ENCODE data around the gene SPACDR. TPM values are rescaled to one million over a fixed set of nuclear protein-coding genes. Genes with fewer than 3 reads are reported as not detected.
A peak's percentile ranks its signal among the peaks of the same experiment; 100 is the strongest.
"Not testable (repeated sequence)": the region's sequence is repeated elsewhere in the genome, so short reads cannot be mapped to it uniquely, and the experiment has no call there.

The SPACDR gene
- total and polyA plus RNA-seq, 5 donors from 2014 or later, result 0.32 to 3.7 (median 0.32) TPM; not detected in 2

DNA sequence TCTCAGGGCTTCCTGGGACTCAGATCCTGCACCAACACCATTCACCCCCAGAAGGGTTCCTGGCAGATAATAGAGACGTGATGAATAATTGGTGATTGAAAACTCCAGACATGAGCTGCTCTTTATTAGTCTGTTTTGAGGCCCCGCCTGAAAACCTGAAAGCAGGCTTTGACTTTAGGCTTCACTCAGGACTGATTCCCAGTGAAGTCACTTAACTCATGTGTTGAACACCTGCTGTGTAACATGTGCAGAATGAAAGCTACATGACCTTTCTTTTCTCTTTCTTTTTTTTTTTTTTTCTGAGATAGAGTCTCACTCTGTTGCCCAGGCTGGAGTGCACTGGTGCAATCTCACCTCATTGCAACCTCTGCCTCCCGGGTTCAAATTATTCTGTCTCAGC, 8.9 kb downstream of the SPACDR start:
- Histone ChIP-seq H3K4me3 (ENCODE audit: low read depth, low read length) (no peak overlapping the region), H3K4me1 (ENCODE audit: control insufficient read depth, insufficient read depth, low read length, poor library complexity, severe bottlenecking) (peaks cover 6% of the 10 kb centered on the region), H3K36me3 (ENCODE audit: control insufficient read depth, insufficient read depth, low read length) (peaks cover 4% of the 10 kb centered on the region), H3K9me3 (ENCODE audit: control insufficient read depth in 2 of 2, low read length in 2 of 2) (no peaks in the 10 kb centered on the region), H3K27ac (ENCODE audit: insufficient read depth, low read length, poor library complexity, severe bottlenecking) (no peak overlapping the region), H3K27me3 (ENCODE audit: control insufficient read depth, insufficient read depth, low read length) (no peaks in the 10 kb centered on the region)
- Mint-ChIP-seq H3K27ac (peak overlapping the region in 1 of 3 donors; percentile 90), H3K4me1 (peaks cover 0 to 21% (median 8%) of the 10 kb centered on the region in 4 donors), H3K4me3 (peak overlapping the region in 1 of 4 donors; percentile 38), H3K36me3 (peaks cover 4% of the 10 kb centered on the region), H3K27me3 (no peaks in the 10 kb centered on the region), H3K9me3 (no peaks in the 10 kb centered on the region)
- ATAC-seq (ENCODE audit: low read depth in 2 of 2) (no peak), DNase-seq (no peak)

DNA sequence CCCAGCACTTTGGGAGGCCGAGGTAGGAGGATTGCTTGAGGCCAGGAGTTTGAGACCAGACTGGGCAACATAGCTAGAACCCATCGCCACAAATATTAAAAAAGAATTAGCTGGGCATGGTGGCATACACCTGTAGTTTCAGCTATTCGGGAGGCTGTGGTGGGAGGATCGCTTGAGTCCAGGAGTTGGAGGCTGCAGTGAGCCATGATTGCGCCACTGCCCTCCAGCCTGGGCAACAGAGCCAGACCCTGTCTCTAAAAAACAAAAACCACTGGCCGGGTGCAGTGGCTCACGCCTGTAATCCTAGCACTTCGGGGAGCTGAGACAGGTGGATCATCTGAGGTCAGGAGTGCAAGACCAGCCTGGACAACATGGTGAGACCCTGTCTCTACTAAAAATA, 10.2 kb downstream of the SPACDR start:
- peaks cover 0 to 21% (median 8%) of the 10 kb centered on the region in 4 donors for H3K4me1 Mint-ChIP-seq
- H3K36me3 Mint-ChIP-seq; H3K27ac Mint-ChIP-seq; H3K9me3 Mint-ChIP-seq; H3K4me3 ChIP-seq (ENCODE audit: low read depth, low read length); ATAC-seq (ENCODE audit: low read depth in 2 of 2); H3K9me3 ChIP-seq (ENCODE audit: control insufficient read depth in 2 of 2, low read length in 2 of 2); DNase-seq; H3K27me3 Mint-ChIP-seq; H3K36me3 ChIP-seq (ENCODE audit: control insufficient read depth, insufficient read depth, low read length); H3K4me1 ChIP-seq (ENCODE audit: control insufficient read depth, insufficient read depth, low read length, poor library complexity, severe bottlenecking); H3K27me3 ChIP-seq (ENCODE audit: control insufficient read depth, insufficient read depth, low read length); H3K27ac ChIP-seq (ENCODE audit: insufficient read depth, low read length, poor library complexity, severe bottlenecking); H3K4me3 Mint-ChIP-seq: not testable (repeated sequence)

DNA sequence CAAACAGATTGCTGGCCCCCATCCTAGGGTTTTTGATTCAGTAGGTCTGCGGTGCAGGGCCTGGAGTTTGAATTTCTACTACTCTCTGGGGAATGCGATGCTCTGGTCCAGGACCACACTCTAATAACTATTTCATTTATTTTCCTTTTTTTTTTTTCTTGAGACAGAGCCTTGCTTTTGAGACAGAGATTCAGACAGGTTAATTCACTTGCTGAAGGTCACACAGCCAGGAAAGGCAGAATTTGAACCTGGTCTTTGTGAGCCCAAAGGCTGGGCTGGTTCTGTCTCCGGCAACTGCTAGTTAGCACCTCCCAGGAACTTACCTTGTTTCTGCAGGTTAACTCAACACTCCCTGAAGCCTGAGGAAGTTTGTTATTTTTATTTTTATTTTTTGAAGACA, 11.5 kb downstream of the SPACDR start:
- H3K27ac Mint-ChIP-seq, result no peak overlapping the region
- Histone ChIP-seq H3K4me1 (ENCODE audit: control insufficient read depth, insufficient read depth, low read length, poor library complexity, severe bottlenecking) (peaks cover 7% of the 10 kb centered on the region), H3K9me3 (ENCODE audit: control insufficient read depth in 2 of 2, low read length in 2 of 2) (no peaks in the 10 kb centered on the region), H3K27me3 (ENCODE audit: control insufficient read depth, insufficient read depth, low read length) (no peaks in the 10 kb centered on the region), H3K27ac (ENCODE audit: insufficient read depth, low read length, poor library complexity, severe bottlenecking) (no peak overlapping the region), H3K36me3 (ENCODE audit: control insufficient read depth, insufficient read depth, low read length) (no peaks in the 10 kb centered on the region), H3K4me3 (ENCODE audit: low read depth, low read length) (no peak overlapping the region)
- H3K4me3 Mint-ChIP-seq, result no peak overlapping the region
- H3K4me1 Mint-ChIP-seq, result peaks cover 0 to 21% (median 8%) of the 10 kb centered on the region in 4 donors
- DNase-seq (no peak), ATAC-seq (ENCODE audit: low read depth in 2 of 2) (no peak)
- H3K36me3 Mint-ChIP-seq, result peaks cover 4% of the 10 kb centered on the region
- no peaks in the 10 kb centered on the region for H3K9me3 Mint-ChIP-seq
- no peaks in the 10 kb centered on the region for H3K27me3 Mint-ChIP-seq

DNA sequence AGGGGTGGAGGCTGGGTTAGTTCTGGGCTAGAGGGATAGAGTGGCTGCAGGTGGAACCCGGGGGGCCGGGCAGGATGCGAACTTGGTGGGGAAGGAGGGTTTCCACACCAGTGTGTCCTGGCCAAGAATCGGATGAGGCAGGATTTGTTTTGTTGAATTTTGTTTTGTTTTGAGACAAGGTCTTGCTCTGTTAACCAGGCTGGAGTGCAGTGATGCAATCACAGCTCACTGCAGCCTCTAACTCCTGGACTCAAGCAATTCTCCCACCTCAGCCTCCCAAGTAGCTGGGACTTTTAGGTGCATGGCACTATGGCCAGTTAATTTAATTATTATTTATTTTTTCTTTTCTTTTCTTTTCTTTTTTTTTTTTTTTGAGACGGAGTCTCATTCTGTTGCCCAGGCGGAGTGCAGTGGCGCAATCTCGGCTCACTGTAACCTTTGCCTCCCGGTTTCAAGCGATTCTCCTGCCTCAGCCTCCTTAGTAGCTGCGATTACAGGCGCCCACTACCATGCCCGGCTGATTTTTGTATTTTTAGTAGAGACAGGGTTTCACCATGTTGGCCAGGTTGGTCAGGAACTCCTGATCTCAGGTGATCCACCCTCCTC, 14.8 kb downstream of the SPACDR start:
- Histone ChIP-seq H3K4me3 (ENCODE audit: low read depth, low read length) (no peak overlapping the region), H3K27me3 (ENCODE audit: control insufficient read depth, insufficient read depth, low read length) (no peaks in the 10 kb centered on the region), H3K4me1 (ENCODE audit: control insufficient read depth, insufficient read depth, low read length, poor library complexity, severe bottlenecking) (peaks cover 7% of the 10 kb centered on the region), H3K9me3 (ENCODE audit: control insufficient read depth in 2 of 2, low read length in 2 of 2) (no peaks in the 10 kb centered on the region), H3K27ac (ENCODE audit: insufficient read depth, low read length, poor library complexity, severe bottlenecking) (no peak overlapping the region), H3K36me3 (ENCODE audit: control insufficient read depth, insufficient read depth, low read length) (no peaks in the 10 kb centered on the region)
- Mint-ChIP-seq H3K27me3 (no peaks in the 10 kb centered on the region), H3K36me3 (no peaks in the 10 kb centered on the region), H3K4me1 (peaks cover 0 to 19% (median 5%) of the 10 kb centered on the region in 4 donors), H3K4me3 (no peak overlapping the region), H3K9me3 (no peaks in the 10 kb centered on the region), H3K27ac (no peak overlapping the region)
- no peak for DNase-seq
- ATAC-seq (ENCODE audit: low read depth in 2 of 2), result no peak

DNA sequence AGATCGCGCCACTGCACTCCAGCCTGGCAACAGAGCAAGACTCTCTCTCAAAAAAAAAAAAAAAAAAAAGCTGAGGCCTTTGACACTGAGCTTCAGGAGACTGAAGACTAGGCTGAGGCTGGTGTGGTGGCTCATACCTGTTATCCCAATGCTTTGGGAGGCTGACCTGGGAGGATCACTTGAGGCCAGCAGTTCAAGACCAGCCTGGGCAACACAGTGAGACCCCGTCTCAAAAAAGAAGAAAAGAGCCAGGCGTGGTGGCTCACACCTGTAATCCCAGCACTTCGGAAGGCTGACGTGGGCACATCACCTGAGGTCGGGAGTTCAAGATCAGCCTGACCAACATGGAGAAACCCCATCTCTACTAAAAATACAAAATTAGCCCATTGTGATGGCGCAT, 16.7 kb downstream of the SPACDR start:
- not testable (repeated sequence) for DNase-seq; H3K27me3 ChIP-seq (ENCODE audit: control insufficient read depth, insufficient read depth, low read length); H3K4me1 ChIP-seq (ENCODE audit: control insufficient read depth, insufficient read depth, low read length, poor library complexity, severe bottlenecking); ATAC-seq (ENCODE audit: low read depth in 2 of 2); H3K36me3 ChIP-seq (ENCODE audit: control insufficient read depth, insufficient read depth, low read length); H3K9me3 ChIP-seq (ENCODE audit: control insufficient read depth in 2 of 2, low read length in 2 of 2); H3K27me3 Mint-ChIP-seq; H3K9me3 Mint-ChIP-seq; H3K4me3 ChIP-seq (ENCODE audit: low read depth, low read length); H3K27ac ChIP-seq (ENCODE audit: insufficient read depth, low read length, poor library complexity, severe bottlenecking); H3K36me3 Mint-ChIP-seq; H3K4me3 Mint-ChIP-seq; H3K27ac Mint-ChIP-seq
- H3K4me1 Mint-ChIP-seq, result peaks cover 0 to 23% (median 5%) of the 10 kb centered on the region in 4 donors

DNA sequence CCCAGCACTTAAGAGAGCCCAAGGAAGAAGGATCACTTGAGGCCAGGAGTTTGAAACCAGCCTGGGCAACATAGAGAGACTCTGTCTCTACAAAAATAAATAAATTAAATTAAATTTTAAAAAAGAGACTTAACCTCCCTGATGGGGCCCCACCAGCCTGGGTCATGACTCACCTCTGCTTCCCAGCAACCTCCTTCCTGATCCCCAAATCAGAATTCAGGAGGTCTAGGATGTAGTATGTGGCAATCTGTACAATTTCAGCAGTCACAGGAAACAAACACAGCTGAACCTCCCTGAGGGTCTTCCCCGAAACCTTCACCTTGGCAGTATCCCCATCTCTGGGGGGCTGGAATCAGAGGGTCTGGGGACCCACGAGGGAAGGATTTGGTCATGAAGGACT, 18.0 kb downstream of the SPACDR start:
- Histone ChIP-seq H3K27me3 (ENCODE audit: control insufficient read depth, insufficient read depth, low read length) (no peaks in the 10 kb centered on the region), H3K4me3 (ENCODE audit: low read depth, low read length) (no peak overlapping the region), H3K9me3 (ENCODE audit: control insufficient read depth in 2 of 2, low read length in 2 of 2) (no peaks in the 10 kb centered on the region), H3K4me1 (ENCODE audit: control insufficient read depth, insufficient read depth, low read length, poor library complexity, severe bottlenecking) (peaks cover 7% of the 10 kb centered on the region), H3K36me3 (ENCODE audit: control insufficient read depth, insufficient read depth, low read length) (no peaks in the 10 kb centered on the region), H3K27ac (ENCODE audit: insufficient read depth, low read length, poor library complexity, severe bottlenecking) (no peak overlapping the region)
- Mint-ChIP-seq H3K4me3 (no peak overlapping the region), H3K9me3 (no peaks in the 10 kb centered on the region), H3K27me3 (no peaks in the 10 kb centered on the region), H3K27ac (peak overlapping the region in 1 of 3 donors; percentile 67), H3K36me3 (no peaks in the 10 kb centered on the region), H3K4me1 (peaks cover 0 to 23% (median 5%) of the 10 kb centered on the region in 4 donors)
- ATAC-seq (ENCODE audit: low read depth in 2 of 2) (no peak), DNase-seq (no peak)

DNA sequence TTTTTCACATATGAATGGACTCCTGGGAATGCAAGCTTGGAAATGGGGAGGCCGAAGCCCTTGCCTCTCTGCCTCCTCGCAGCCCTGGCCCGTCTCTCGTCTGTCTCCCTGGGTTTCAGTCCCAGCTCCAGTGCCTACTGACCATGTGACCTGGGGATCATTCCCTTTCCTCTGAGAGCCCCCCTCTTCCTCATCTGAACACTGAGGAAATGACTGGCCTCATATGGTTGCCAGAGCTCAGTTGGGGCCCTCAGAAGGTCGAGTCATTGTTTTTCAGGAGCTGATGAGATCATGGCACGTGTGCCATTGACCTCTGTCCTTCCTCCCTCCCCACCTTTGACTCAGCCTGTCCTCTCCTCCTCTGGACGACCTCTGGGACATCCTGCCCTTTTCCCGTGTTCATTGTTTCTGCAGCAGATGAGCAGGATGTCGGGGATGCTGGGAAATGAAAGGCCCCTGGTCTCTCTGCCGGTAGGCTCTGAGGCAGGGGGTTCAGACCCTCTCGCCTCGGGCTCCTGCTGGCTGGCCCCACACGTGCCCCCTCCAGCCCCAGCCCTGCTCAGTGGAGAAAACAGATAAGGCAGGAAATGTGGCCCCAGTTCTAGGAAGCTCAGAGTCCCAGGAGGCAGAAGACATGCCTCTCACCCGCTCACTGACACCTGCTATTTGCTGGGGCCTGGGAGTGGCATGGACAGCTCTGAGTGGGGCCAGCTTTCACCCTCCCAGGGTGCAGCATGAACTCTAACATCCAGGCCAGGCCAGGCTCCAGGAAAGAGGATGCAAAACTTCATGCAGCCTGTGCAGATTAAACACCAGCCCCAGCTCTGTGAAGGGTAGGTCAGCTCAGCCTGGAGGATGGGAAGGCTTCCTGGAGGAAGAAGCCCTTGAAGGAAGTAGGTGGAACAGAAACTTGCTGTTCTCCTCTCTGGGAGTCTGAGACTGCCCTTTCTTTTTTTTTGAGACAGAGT, 19.5 kb downstream of the SPACDR start:
- Mint-ChIP-seq H3K36me3 (no peaks in the 10 kb centered on the region), H3K27ac (peak overlapping the region in 2 of 3 donors; percentile 23 to 86), H3K4me1 (peaks cover 0 to 16% (median 3%) of the 10 kb centered on the region in 4 donors), H3K4me3 (no peak overlapping the region), H3K27me3 (no peaks in the 10 kb centered on the region), H3K9me3 (no peaks in the 10 kb centered on the region)
- DNase-seq (peak in 1 of 3 donors; percentile 64), ATAC-seq (ENCODE audit: low read depth in 2 of 2) (peak; percentile 38 to 41)
- Histone ChIP-seq H3K27me3 (ENCODE audit: control insufficient read depth, insufficient read depth, low read length) (no peaks in the 10 kb centered on the region), H3K4me3 (ENCODE audit: low read depth, low read length) (no peak overlapping the region), H3K27ac (ENCODE audit: insufficient read depth, low read length, poor library complexity, severe bottlenecking) (no peak overlapping the region), H3K9me3 (ENCODE audit: control insufficient read depth in 2 of 2, low read length in 2 of 2) (no peaks in the 10 kb centered on the region), H3K36me3 (ENCODE audit: control insufficient read depth, insufficient read depth, low read length) (no peaks in the 10 kb centered on the region), H3K4me1 (ENCODE audit: control insufficient read depth, insufficient read depth, low read length, poor library complexity, severe bottlenecking) (no peaks in the 10 kb centered on the region)
